Smooth muscle cell (in vitro differentiated cells): ENCODE data around the gene SPEF1. TPM values are rescaled to one million over a fixed set of nuclear protein-coding genes. Genes with fewer than 3 reads are reported as not detected.

Source experiments
- DNase-seq: peaks from one replicate; lab custom pipeline; 2025; ENCODE audit not compliant: unreplicated experiment; lab: John Stamatoyannopoulos, UW
- H2AFZ ChIP-seq: fragments of 200-600 bp; sonication (generic); 2 replicates; pipeline ENCODE4 v1.6.0; 2016; ENCODE audit warnings: antibody characterized with exemption, low read depth, mild to moderate bottlenecking
- H3F3A ChIP-seq: fragments of 200-600 bp; sonication (generic); 2 replicates; pipeline ENCODE4 v1.6.0; 2017; ENCODE audit warnings: antibody characterized with exemption, low read depth
- H3K27ac ChIP-seq: fragments of 200-600 bp; sonication (generic); 2 replicates; pipeline ENCODE4 v1.5.1; 2016; ENCODE audit warnings: low read depth, mild to moderate bottlenecking
- H3K27me3 ChIP-seq: fragments of 200-600 bp; sonication (generic); 2 replicates; pipeline ENCODE4 v1.6.1; 2016; ENCODE audit warnings: low read depth, mild to moderate bottlenecking
- H3K36me3 ChIP-seq: fragments of 200-600 bp; sonication (generic); 2 replicates; pipeline ENCODE4 v1.5.1; 2016; ENCODE audit warnings: low read depth
- H3K4me1 ChIP-seq: fragments of 200-600 bp; sonication (generic); 2 replicates; pipeline ENCODE4 v1.5.1; 2016; ENCODE audit warnings: low read depth
- H3K4me2 ChIP-seq: fragments of 200-600 bp; sonication (generic); 2 replicates; pipeline ENCODE4 v1.6.0; 2016; ENCODE audit warnings: mild to moderate bottlenecking
- H3K4me3 ChIP-seq: fragments of 200-600 bp; sonication (generic); 2 replicates; pipeline ENCODE4 v1.5.1; 2016; ENCODE audit warnings: mild to moderate bottlenecking
- H3K79me2 ChIP-seq: fragments of 200-600 bp; sonication (generic); 2 replicates; pipeline ENCODE4 v1.6.0; 2016; ENCODE audit warnings: low read depth, mild to moderate bottlenecking
- H3K9ac ChIP-seq: fragments of 200-600 bp; sonication (generic); 2 replicates; pipeline ENCODE4 v1.6.0; 2016; ENCODE audit warnings: low read depth
- H3K9me3 ChIP-seq: fragments of 200-600 bp; sonication (generic); replicated peaks from 2 replicates; pipeline ENCODE4 v1.5.1; 2016; ENCODE audit warnings: low read depth
- H4K20me1 ChIP-seq: fragments of 200-600 bp; sonication (generic); 2 replicates; pipeline ENCODE4 v1.6.0; 2016; ENCODE audit warnings: low read depth
- CTCF ChIP-seq: fragments of 200-600 bp; sonication (generic); IDR thresholded peaks from 2 replicates; pipeline ENCODE4 v1.5.1; 2017; ENCODE audit warnings: borderline replicate concordance, mild to moderate bottlenecking, antibody characterized with exemption; ENCODE audit not compliant: insufficient read depth, poor library complexity, severe bottlenecking
- WGBS: methylation state at CpG from one replicate; pipeline ENCODE4 v1.1.7; 2016; ENCODE audit warnings: low lambda C conversion rate; 5-methylcytosine and 5-hydroxymethylcytosine counted together
- polyA plus RNA-seq: library from polyadenylated mRNA; unstranded; fragments of >200 nt; fragmentation: Nextera tagmentation; extraction: Ambion mirVana; gene quantifications from 2 replicates; pipeline ENCODE4 v1.2.1, GENCODE V29; 2016
- total RNA-seq: library from RNA; depleted of rRNA; stranded (reverse); fragments of >200 nt; gene quantifications from 2 replicates; pipeline ENCODE4 v1.2.3, GENCODE V29; 2014

SPEF1 gene
- total and polyA plus RNA-seq, 2 experiments from 2014 or later: 0.32 to 0.36 TPM

- Histone ChIP-seq H3K4me3 (no peak overlapping the region), H3K9ac (no peak overlapping the region), H2AFZ (no peak overlapping the region), H4K20me1 (no peaks in the 10 kb centered on the region), H3F3A (no peaks in the 10 kb centered on the region), H3K27me3 (no peaks in the 10 kb centered on the region), H3K79me2 (no peaks in the 10 kb centered on the region), H3K36me3 (no peaks in the 10 kb centered on the region), H3K9me3 (no peaks in the 10 kb centered on the region), H3K27ac (no peak overlapping the region), H3K4me1 (no peaks in the 10 kb centered on the region), H3K4me2 (no peak overlapping the region)
- DNase-seq: no peak
- TF ChIP-seq CTCF: no peak
- 94% methylated on average over 4 of the region's 4 CpGs for WGBS
Measured at GRCh38 chr20:3735768-3736167, 45.5 kb downstream of the SPEF1 start.

GRCh38 chr20:3734111-3734843 lies 47.0 kb downstream of the SPEF1 start:
- H3K79me2 ChIP-seq: no peaks in the 10 kb centered on the region
- no peak for DNase-seq
- no peak overlapping the region for H3K9ac ChIP-seq
- WGBS: 79% methylated on average over 12 of the region's 12 CpGs
- no peaks in the 10 kb centered on the region for H3K4me1 ChIP-seq
- H3K27me3 ChIP-seq: no peaks in the 10 kb centered on the region
- H4K20me1 ChIP-seq: no peaks in the 10 kb centered on the region
- no peak overlapping the region for H3K27ac ChIP-seq
- no peaks in the 10 kb centered on the region for H3F3A ChIP-seq
- no peaks in the 10 kb centered on the region for H3K36me3 ChIP-seq
- H3K9me3 ChIP-seq: no peaks in the 10 kb centered on the region
- H3K4me3 ChIP-seq: no peak overlapping the region
- no peak overlapping the region for H2AFZ ChIP-seq
- TF ChIP-seq CTCF: no peak
- no peak overlapping the region for H3K4me2 ChIP-seq

GRCh38 chr20:3733119-3733995 lies 47.9 kb downstream of the SPEF1 start:
- no peak overlapping the region for H3K4me2 ChIP-seq
- H3K9ac ChIP-seq: no peak overlapping the region
- peak overlapping the region; percentile 25 for H3K4me3 ChIP-seq
- no peaks in the 10 kb centered on the region for H3K4me1 ChIP-seq
- H3K79me2 ChIP-seq: no peaks in the 10 kb centered on the region
- no peaks in the 10 kb centered on the region for H3K9me3 ChIP-seq
- H3K36me3 ChIP-seq: no peaks in the 10 kb centered on the region
- TF ChIP-seq CTCF: no peak
- no peaks in the 10 kb centered on the region for H3F3A ChIP-seq
- H3K27me3 ChIP-seq: no peaks in the 10 kb centered on the region
- no peak for DNase-seq
- no peak overlapping the region for H2AFZ ChIP-seq
- no peak overlapping the region for H3K27ac ChIP-seq
- no peaks in the 10 kb centered on the region for H4K20me1 ChIP-seq
- WGBS: 93% methylated on average over 20 of the region's 20 CpGs
